B cell (primary cell): Measurements from ENCODE around the gene PDZRN3. TPM values are rescaled to one million over a fixed set of nuclear protein-coding genes. Genes with fewer than 3 reads are reported as not detected.

Source experiments
- ATAC-seq: fragments of 200-7000 bp; cut with Tn5 transposase; one replicate; pipeline ENCODE4 v1.10.0; 2021; ENCODE audit warnings: low read depth, mild to moderate bottlenecking, moderate number of reproducible peaks, moderate library complexity
- CTCF ChIA-PET: fragments of 350-600 bp; sonication (Branson Sonifier 250); formaldehyde crosslinking; loops from one replicate; lab custom pipeline; 2021; ENCODE audit warnings: antibody characterized with exemption, inconsistent platforms; lab: Charles Lee
- POLR2A ChIA-PET: fragments of 350-600 bp; sonication (Branson Sonifier 250); formaldehyde crosslinking; loops from one replicate; lab custom pipeline; 2021; ENCODE audit warnings: antibody characterized with exemption; lab: Charles Lee
- DNase-seq: peaks from one replicate; pipeline ENCODE4 v3.0.0; 2013
- H2AFZ ChIP-seq: 2 replicates; pipeline ENCODE4 v1.6.1; 2012; ENCODE audit warnings: mild to moderate bottlenecking, low read depth, low read length; ENCODE audit not compliant: insufficient read depth, poor library complexity, severe bottlenecking
- H3K27ac ChIP-seq, 2 donors: 1 replicate in 1 of 2; 2 replicates in 1 of 2; pipeline ENCODE4 v1.5.1; 2012 to 2013; ENCODE audit warnings: low read length in 2 of 2, mild to moderate bottlenecking in 2 of 2, moderate library complexity in 1 of 2
- H3K27me3 ChIP-seq, 4 experiments: fragments of 200-600 bp in 1 of 4; sonication (generic) in 1 of 4; replicated peaks in 1 of 4; 1 replicate in 2 of 4; 2 replicates in 2 of 4; pipeline versions ENCODE4 v1.6.1 to v1.7.0; 2013 to 2016; ENCODE audit warnings: low read length in 3 of 4, mild to moderate bottlenecking in 2 of 4, mixed read lengths in 1 of 4, moderate library complexity in 1 of 4; ENCODE audit not compliant: insufficient read depth in 4 of 4, control insufficient read depth in 3 of 4; ENCODE audit errors: control extremely low read depth in 1 of 4
- H3K36me3 ChIP-seq, 2 experiments: replicated peaks in 1 of 2; 1 replicate in 1 of 2; 2 replicates in 1 of 2; pipeline versions ENCODE4 v1.6.1 to v1.7.1; 2013; ENCODE audit warnings: low read length in 1 of 2; ENCODE audit not compliant: insufficient read depth in 2 of 2, control insufficient read depth in 1 of 2; ENCODE audit errors: control extremely low read depth in 1 of 2, extremely low read depth in 1 of 2
- H3K4me1 ChIP-seq, 2 donors: fragments of 200-600 bp in 1 of 2; sonication (generic) in 1 of 2; 1 replicate in 1 of 2; 2 replicates in 1 of 2; pipeline versions ENCODE4 v1.5.1 to v1.6.1; 2013 to 2017; ENCODE audit warnings: low read length in 2 of 2; ENCODE audit not compliant: control insufficient read depth in 2 of 2, insufficient read depth in 2 of 2
- H3K4me2 ChIP-seq: replicated peaks from 2 replicates; pipeline ENCODE3; 2012; ENCODE audit warnings: mild to moderate bottlenecking, low read depth, low read length; ENCODE audit not compliant: poor library complexity, severe bottlenecking
- H3K4me3 ChIP-seq, 5 experiments: fragments of 200-600 bp in 1 of 5; sonication (generic) in 1 of 5; 1 replicate in 3 of 5; 2 replicates in 2 of 5; pipeline versions ENCODE4 v1.5.1 to v1.7.0; 2011 to 2016; ENCODE audit warnings: low read length in 4 of 5, mild to moderate bottlenecking in 4 of 5, low read depth in 2 of 5, control low read depth in 1 of 5, moderate library complexity in 1 of 5; ENCODE audit not compliant: insufficient read depth in 1 of 5; ENCODE audit errors: control extremely low read depth in 1 of 5, extremely low read depth in 1 of 5
- H3K79me2 ChIP-seq: fragments of 200-600 bp; sonication (generic); one replicate; pipeline ENCODE4 v1.6.0; 2016; ENCODE audit warnings: low read length; ENCODE audit not compliant: control insufficient read depth, insufficient read depth
- H3K9ac ChIP-seq: fragments of 200-600 bp; sonication (generic); 2 replicates; pipeline ENCODE4 v1.6.1; 2017; ENCODE audit warnings: mild to moderate bottlenecking, low read length, moderate library complexity
- H3K9me3 ChIP-seq, 3 donors: one replicate each; pipeline versions ENCODE4 v1.6.1 to v1.7.1; 2013; ENCODE audit warnings: low read length in 2 of 3; ENCODE audit not compliant: control insufficient read depth in 2 of 3, insufficient read depth in 1 of 3; ENCODE audit errors: control extremely low read depth in 1 of 3
- H4K20me1 ChIP-seq: 2 replicates; pipeline ENCODE4 v1.6.0; 2012; ENCODE audit warnings: mild to moderate bottlenecking, low read length; ENCODE audit not compliant: insufficient read depth, control insufficient read depth, poor library complexity, severe bottlenecking
- H3K27ac Mint-ChIP-seq: one replicate; pipeline ENCODE4 v1.8.0; 2021; ENCODE audit warnings: mixed read lengths
- H3K27me3 Mint-ChIP-seq: one replicate; pipeline ENCODE4 v1.8.0; 2021; ENCODE audit warnings: mixed read lengths
- H3K4me1 Mint-ChIP-seq: one replicate; pipeline ENCODE4 v1.8.0; 2021; ENCODE audit warnings: mixed read lengths
- H3K4me3 Mint-ChIP-seq: one replicate; pipeline ENCODE4 v1.8.0; 2021; ENCODE audit warnings: mixed read lengths
- H3K9me3 Mint-ChIP-seq: one replicate; pipeline ENCODE4 v1.8.0; 2022; ENCODE audit warnings: mixed read lengths; ENCODE audit not compliant: insufficient read depth
- CTCF ChIP-seq: fragments of 200-600 bp; IDR thresholded peaks from one replicate; pipeline ENCODE4 v1.8.0; 2022; ENCODE audit warnings: antibody characterized with exemption, mild to moderate bottlenecking
- EZH2 ChIP-seq: IDR thresholded peaks from 2 replicates; pipeline ENCODE4 v1.6.1; 2012; ENCODE audit warnings: borderline replicate concordance, low read depth, mild to moderate bottlenecking, moderate library complexity, low read length; ENCODE audit not compliant: insufficient read depth, poor library complexity, severe bottlenecking
- WGBS: methylation state at CpG from one replicate; pipeline ENCODE4 v1.1.5; 2013; ENCODE audit warnings: missing lambda C conversion rate; ENCODE audit not compliant: insufficient coverage; 5-methylcytosine and 5-hydroxymethylcytosine counted together
- intact Hi-C: fragments of 100-400 bp; cut with micrococcal nuclease; formaldehyde crosslinking; loops from one replicate; pipeline ENCODE4 v1.10.0; 2022
- polyA plus RNA-seq: library from polyadenylated mRNA; depleted of rRNA; stranded (reverse); fragments of >200 nt; gene quantifications from 2 replicates; pipeline ENCODE4 v1.2.3, GENCODE V29; 2012
- total RNA-seq, 2 donors: library from RNA; stranded (reverse); fragments of 120-200 nt in 1 of 2; gene quantifications; 1 replicate in 1 of 2; 2 replicates in 1 of 2; pipeline versions ENCODE4 v1.2.3 to v1.2.4, GENCODE V29; 2013 to 2022

Gene PDZRN3
- total and polyA plus RNA-seq, 2 donors (not counting 1 experiment from before 2014, with no cell fraction given), result not detected

- peaks cover 0 to 3% (median 0%) of the 10 kb centered on the region in 4 experiments for H3K27me3 ChIP-seq
- H2AFZ ChIP-seq, result no peak overlapping the region
- Mint-ChIP-seq H3K9me3 (no peaks in the 10 kb centered on the region), H3K27ac (no peak overlapping the region), H3K4me3 (no peak overlapping the region), H3K4me1 (no peaks in the 10 kb centered on the region), H3K27me3 (peaks cover 17% of the 10 kb centered on the region)
- TF ChIP-seq EZH2 (no peak), CTCF (no peak)
- no peak overlapping the region for H3K27ac ChIP-seq
- WGBS, result no CpG with 5 or more reads among the region's 4 CpGs
- H3K9me3 ChIP-seq, result peaks cover 0 to 5% (median 1%) of the 10 kb centered on the region in 3 donors
- no peaks in the 10 kb centered on the region for H3K36me3 ChIP-seq
- no peak overlapping the region for H3K9ac ChIP-seq
- no peak overlapping the region for H3K4me2 ChIP-seq
- ATAC-seq (no peak), DNase-seq (no peak)
- no peaks in the 10 kb centered on the region for H3K79me2 ChIP-seq
- CTCF ChIA-PET, result no interaction called here
- no peak overlapping the region for H3K4me3 ChIP-seq
- H3K4me1 ChIP-seq, result no peaks in the 10 kb centered on the region
- no peaks in the 10 kb centered on the region for H4K20me1 ChIP-seq
- POLR2A ChIA-PET, result no interaction called here
- intact Hi-C loops, result no loop called here
Observed at GRCh38 chr3:73461547-73461946, 163.2 kb downstream of the PDZRN3 start.

GRCh38 chr3:73459711-73460110 is 165.0 kb downstream of the PDZRN3 start:
- H3K4me3 Mint-ChIP-seq, result no peak overlapping the region
- no peaks in the 10 kb centered on the region for H3K9me3 Mint-ChIP-seq
- H3K27ac ChIP-seq, result no peak overlapping the region
- no peaks in the 10 kb centered on the region for H4K20me1 ChIP-seq
- no peak overlapping the region for H3K4me2 ChIP-seq
- ChIA-PET POLR2A (no interaction called here), CTCF (no interaction called here)
- no peak overlapping the region for H2AFZ ChIP-seq
- peaks cover 0 to 5% (median 0%) of the 10 kb centered on the region in 3 donors for H3K9me3 ChIP-seq
- WGBS, result no CpG with 5 or more reads among the region's 2 CpGs
- DNase-seq, result no peak
- H3K27me3 Mint-ChIP-seq, result peaks cover 6% of the 10 kb centered on the region
- H3K4me1 ChIP-seq, result no peaks in the 10 kb centered on the region
- no peak for ATAC-seq
- H3K4me1 Mint-ChIP-seq, result no peaks in the 10 kb centered on the region
- no peak overlapping the region for H3K27ac Mint-ChIP-seq
- H3K27me3 ChIP-seq, result peaks cover 0 to 3% (median 0%) of the 10 kb centered on the region in 4 experiments
- no peak overlapping the region for H3K9ac ChIP-seq
- TF ChIP-seq EZH2 (no peak), CTCF (no peak)
- H3K79me2 ChIP-seq, result no peaks in the 10 kb centered on the region
- H3K4me3 ChIP-seq, result no peak overlapping the region
- intact Hi-C loops, result no loop called here
- H3K36me3 ChIP-seq, result no peaks in the 10 kb centered on the region
